Neural crest cell (in vitro differentiated cells): Measurements from ENCODE around the gene GP5. TPM values are rescaled to one million over a fixed set of nuclear protein-coding genes. Genes with fewer than 3 reads are reported as not detected.

Source experiments
- DNase-seq: peaks from one replicate; pipeline ENCODE4 v3.0.0; 2021; ENCODE audit warnings: low read depth, mixed read lengths, low spot score
- H3K27ac Mint-ChIP-seq: one replicate; pipeline ENCODE4 v1.8.0; 2021; ENCODE audit warnings: mild to moderate bottlenecking, mixed read lengths; ENCODE audit not compliant: unreplicated experiment
- H3K27me3 Mint-ChIP-seq: 2 replicates; pipeline ENCODE4 v1.8.0; 2021; ENCODE audit warnings: low read depth, mild to moderate bottlenecking, mixed read lengths
- H3K36me3 Mint-ChIP-seq: 2 replicates; pipeline ENCODE4 v1.8.0; 2021; ENCODE audit warnings: low read depth, mild to moderate bottlenecking, mixed read lengths
- H3K4me1 Mint-ChIP-seq: 2 replicates; pipeline ENCODE4 v1.8.0; 2021; ENCODE audit warnings: mixed read lengths
- H3K4me3 Mint-ChIP-seq: one replicate; pipeline ENCODE4 v1.8.0; 2021; ENCODE audit warnings: mild to moderate bottlenecking, mixed read lengths
- H3K9me3 Mint-ChIP-seq: 2 replicates; pipeline ENCODE4 v1.8.0; 2021; ENCODE audit warnings: mixed read lengths
- total RNA-seq: library from RNA; stranded (reverse); gene quantifications from 2 replicates; pipeline ENCODE4 v1.2.1, GENCODE V29; 2021
- TF ChIP-seq, protein P1 (sequence below): fragments of 200-600 bp; sonication (generic); conservative IDR thresholded peaks from 2 replicates; pipeline ENCODE4 v1.5.0; 2021; ENCODE audit warnings: antibody characterized with exemption, mild to moderate bottlenecking

The GP5 gene
- total RNA-seq, 1 donor from 2014 or later: not detected

DNA sequence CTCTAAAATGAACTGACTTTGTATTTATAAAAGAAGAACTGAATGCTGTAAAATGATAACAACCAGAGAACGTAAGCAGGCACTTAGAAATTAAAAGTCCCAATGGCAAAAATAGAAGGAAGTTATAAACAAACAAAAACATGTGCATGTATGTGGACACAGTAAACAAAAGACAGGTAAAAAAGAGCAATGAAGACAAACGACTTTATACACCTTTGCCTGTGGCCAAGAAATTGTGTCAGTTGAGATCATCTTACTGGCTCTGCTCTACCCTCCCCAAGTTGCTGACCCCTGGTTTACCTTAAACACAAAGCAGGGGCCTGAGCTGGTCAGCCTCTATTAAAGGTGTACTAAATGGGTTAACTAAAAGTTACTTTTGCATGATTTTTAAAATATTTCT is 41.7 kb upstream of the GP5 start:
- Mint-ChIP-seq H3K27me3 (no peaks in the 10 kb centered on the region), H3K4me3 (no peak overlapping the region), H3K9me3 (no peaks in the 10 kb centered on the region), H3K36me3 (peaks cover 8% of the 10 kb centered on the region), H3K4me1 (no peaks in the 10 kb centered on the region), H3K27ac (no peak overlapping the region)
- DNase-seq: no peak
- TF ChIP-seq, protein P1, sequence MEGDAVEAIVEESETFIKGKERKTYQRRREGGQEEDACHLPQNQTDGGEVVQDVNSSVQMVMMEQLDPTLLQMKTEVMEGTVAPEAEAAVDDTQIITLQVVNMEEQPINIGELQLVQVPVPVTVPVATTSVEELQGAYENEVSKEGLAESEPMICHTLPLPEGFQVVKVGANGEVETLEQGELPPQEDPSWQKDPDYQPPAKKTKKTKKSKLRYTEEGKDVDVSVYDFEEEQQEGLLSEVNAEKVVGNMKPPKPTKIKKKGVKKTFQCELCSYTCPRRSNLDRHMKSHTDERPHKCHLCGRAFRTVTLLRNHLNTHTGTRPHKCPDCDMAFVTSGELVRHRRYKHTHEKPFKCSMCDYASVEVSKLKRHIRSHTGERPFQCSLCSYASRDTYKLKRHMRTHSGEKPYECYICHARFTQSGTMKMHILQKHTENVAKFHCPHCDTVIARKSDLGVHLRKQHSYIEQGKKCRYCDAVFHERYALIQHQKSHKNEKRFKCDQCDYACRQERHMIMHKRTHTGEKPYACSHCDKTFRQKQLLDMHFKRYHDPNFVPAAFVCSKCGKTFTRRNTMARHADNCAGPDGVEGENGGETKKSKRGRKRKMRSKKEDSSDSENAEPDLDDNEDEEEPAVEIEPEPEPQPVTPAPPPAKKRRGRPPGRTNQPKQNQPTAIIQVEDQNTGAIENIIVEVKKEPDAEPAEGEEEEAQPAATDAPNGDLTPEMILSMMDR: no peak

DNA sequence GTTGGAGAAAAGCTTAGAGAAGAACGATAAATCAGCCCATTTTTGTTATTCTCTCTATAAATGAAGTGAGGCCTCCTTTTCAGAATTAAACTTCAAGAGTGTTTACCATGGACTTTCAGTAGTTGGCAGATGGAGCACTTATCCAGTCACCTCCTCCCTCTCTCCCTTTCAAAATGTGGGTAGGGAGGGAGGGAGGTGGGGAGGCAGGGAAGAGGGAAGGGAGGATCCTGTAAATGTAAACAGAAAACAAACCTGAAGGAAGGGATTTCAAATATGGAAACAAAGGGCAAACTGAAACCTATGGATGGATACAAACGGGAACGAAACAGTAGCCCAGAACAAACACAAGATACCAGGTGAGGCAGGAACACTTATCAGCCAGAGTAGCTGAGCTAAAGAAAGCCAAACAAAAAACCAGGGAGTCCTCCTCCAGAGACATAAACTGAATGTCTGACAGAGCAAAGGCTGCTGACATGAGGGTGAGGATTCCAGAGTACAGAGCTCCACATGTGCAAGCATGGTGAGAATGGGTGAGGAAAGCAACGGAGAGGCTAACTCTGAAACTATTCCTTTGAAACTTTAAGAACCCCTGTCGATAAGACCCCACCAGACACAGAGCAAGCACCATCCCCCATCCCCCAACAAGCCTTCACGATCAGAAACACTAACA is 41.0 kb upstream of the GP5 start:
- Mint-ChIP-seq H3K9me3 (no peaks in the 10 kb centered on the region), H3K4me3 (no peak overlapping the region), H3K27me3 (no peaks in the 10 kb centered on the region), H3K36me3 (peaks cover 11% of the 10 kb centered on the region), H3K27ac (no peak overlapping the region), H3K4me1 (no peaks in the 10 kb centered on the region)
- TF ChIP-seq, protein P1: no peak
- no peak for DNase-seq

DNA sequence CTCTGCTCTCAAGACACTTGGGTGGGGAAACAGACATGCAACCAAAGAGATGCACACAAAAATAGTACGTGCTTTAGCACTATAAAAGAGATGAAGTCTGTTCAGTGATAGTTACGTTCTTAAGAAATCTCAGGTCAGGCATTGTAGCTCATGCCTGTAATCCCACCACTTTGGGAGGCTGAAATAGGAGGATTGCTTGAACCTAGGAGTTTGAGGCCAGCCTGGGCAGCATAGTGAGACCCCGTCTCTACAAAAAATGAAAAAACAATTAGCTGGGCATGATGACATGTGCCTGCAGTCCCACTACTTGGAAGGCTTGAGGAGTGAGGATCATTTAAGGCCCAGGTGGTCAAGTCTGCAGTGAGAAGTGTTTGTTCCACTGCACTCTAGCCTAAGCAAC is 35.4 kb upstream of the GP5 start:
- no peak for DNase-seq
- Mint-ChIP-seq H3K36me3 (peaks cover 18% of the 10 kb centered on the region), H3K4me3 (no peak overlapping the region), H3K27me3 (no peaks in the 10 kb centered on the region), H3K27ac (no peak overlapping the region), H3K4me1 (no peaks in the 10 kb centered on the region), H3K9me3 (no peaks in the 10 kb centered on the region)
- TF ChIP-seq, protein P1: no peak

DNA sequence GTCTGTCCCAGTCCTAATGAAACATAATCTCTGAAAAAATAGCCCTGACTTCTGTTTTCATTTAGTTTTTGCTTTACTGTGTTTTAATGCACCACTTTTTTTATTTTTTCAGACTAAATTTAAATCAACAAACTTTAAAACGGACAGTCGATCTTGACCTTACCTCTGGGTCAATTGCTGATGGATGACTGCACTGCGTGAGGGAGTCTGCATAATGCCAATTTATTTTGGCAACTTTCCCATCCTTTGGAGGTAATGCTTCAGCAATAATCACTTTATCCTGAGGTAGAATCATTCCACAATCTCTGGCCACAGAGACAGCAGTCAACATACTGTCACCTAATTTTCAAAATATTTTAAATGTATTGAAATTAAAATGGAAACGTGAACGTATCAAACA is 32.5 kb upstream of the GP5 start:
- Mint-ChIP-seq H3K4me1 (no peaks in the 10 kb centered on the region), H3K9me3 (no peaks in the 10 kb centered on the region), H3K36me3 (peaks cover 21% of the 10 kb centered on the region), H3K27me3 (no peaks in the 10 kb centered on the region), H3K4me3 (no peak overlapping the region), H3K27ac (no peak overlapping the region)
- DNase-seq: no peak
- TF ChIP-seq, protein P1: no peak

DNA sequence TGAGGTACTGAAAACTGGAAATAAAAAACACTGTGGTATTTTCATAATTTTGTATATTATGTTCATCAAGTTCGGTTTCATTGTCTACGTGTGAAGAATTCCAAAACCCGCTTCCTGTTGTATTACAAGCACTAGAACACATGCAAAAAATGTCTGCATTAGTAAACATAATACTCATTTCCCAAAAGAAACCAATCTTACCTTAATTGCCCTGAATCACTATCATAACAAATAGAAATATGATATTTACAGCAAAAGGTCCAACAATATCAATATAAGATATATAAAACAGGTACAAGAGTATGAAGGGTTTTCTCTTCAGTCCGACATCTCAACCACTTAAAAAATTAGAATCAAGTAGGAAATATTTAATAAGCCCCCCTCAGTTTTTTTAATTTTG is 26.3 kb upstream of the GP5 start:
- DNase-seq: no peak
- H3K27ac Mint-ChIP-seq: no peak overlapping the region
- peaks cover 11% of the 10 kb centered on the region for H3K36me3 Mint-ChIP-seq

More for the DNA sequence above, 26.3 kb upstream of the GP5 start:
- TF ChIP-seq, protein P1: no peak
- no peaks in the 10 kb centered on the region for H3K27me3 Mint-ChIP-seq
- no peaks in the 10 kb centered on the region for H3K4me1 Mint-ChIP-seq
- no peaks in the 10 kb centered on the region for H3K9me3 Mint-ChIP-seq
- H3K4me3 Mint-ChIP-seq: no peak overlapping the region
